Gastrocnemius medialis (tissue), 4 donors: Measurements from ENCODE around the gene P2RY2. TPM values are rescaled to one million over a fixed set of nuclear protein-coding genes. Genes with fewer than 3 reads are reported as not detected.

ENCODE experiments used
- ATAC-seq, 2 donors: fragments of 150-250 bp; one replicate each; pipeline ENCODE4 v1.9.1; 2016
- DNase-seq, 2 donors: peaks; one replicate each; pipeline ENCODE4 v3.0.0-alpha.2; 2019
- H3K27ac ChIP-seq, 4 donors: fragments of 200-600 bp; sonication (generic); 1 replicate in 1 of 4; 2 replicates in 3 of 4; pipeline ENCODE4 v1.5.1; 2016 to 2018; ENCODE audit warnings: mild to moderate bottlenecking in 2 of 4, moderate library complexity in 1 of 4
- H3K27me3 ChIP-seq, 3 donors: fragments of 200-600 bp; sonication (generic) in 2 of 3; 1 replicate in 1 of 3; 2 replicates in 2 of 3; pipeline versions ENCODE4 v1.5.1 to v1.6.0; 2016 to 2019; ENCODE audit warnings: mild to moderate bottlenecking in 1 of 3, moderate library complexity in 1 of 3
- H3K36me3 ChIP-seq, 2 donors: fragments of 200-600 bp; sonication (generic) in 1 of 2; one replicate each; pipeline ENCODE4 v1.5.1; 2017 to 2018
- H3K4me1 ChIP-seq, 2 donors: fragments of 200-600 bp; sonication (generic) in 1 of 2; one replicate each; pipeline ENCODE4 v1.5.1; 2016 to 2017; ENCODE audit warnings: mild to moderate bottlenecking in 2 of 2
- H3K4me3 ChIP-seq, 4 donors: fragments of 200-600 bp; sonication (generic) in 3 of 4; 1 replicate in 1 of 4; 2 replicates in 3 of 4; pipeline ENCODE4 v1.5.1; 2016 to 2019; ENCODE audit warnings: mild to moderate bottlenecking in 2 of 4
- H3K9me3 ChIP-seq, 3 donors: fragments of 200-600 bp; sonication (generic) in 2 of 3; 1 replicate in 1 of 3; 2 replicates in 2 of 3; pipeline ENCODE4 v1.5.1; 2016 to 2019
- CTCF ChIP-seq, 5 experiments: fragments of 450-650 bp in 3 of 5; fragments of 200-600 bp in 2 of 5; sonication (generic) in 2 of 5; IDR thresholded peaks in 4 of 5; conservative IDR thresholded peaks in 1 of 5; 1 replicate in 4 of 5; 2 replicates in 1 of 5; pipeline ENCODE4 v1.5.1; 2016 to 2019; ENCODE audit warnings: antibody characterized with exemption in 5 of 5, mild to moderate bottlenecking in 3 of 5, moderate library complexity in 3 of 5
- POLR2A ChIP-seq, 2 donors: fragments of 450-650 bp; IDR thresholded peaks; one replicate each; pipeline ENCODE4 v1.6.1; 2017; ENCODE audit warnings: antibody characterized with exemption in 2 of 2, mild to moderate bottlenecking in 2 of 2, moderate library complexity in 2 of 2
- in situ Hi-C, 4 donors: fragments of 200-750 bp; cut with MboI; loops; one replicate each; pipeline versions ENCODE4 v1.15.0 to v1.8.0; 2017; ENCODE audit warnings: low sequenced_read_pairs in 4 of 4
- intact Hi-C: fragments of 100-400 bp; cut with DNase I; formaldehyde crosslinking; loops from one replicate; pipeline ENCODE4 v1.15.1; 2023; ENCODE audit warnings: low total_unique reads
- total RNA-seq, 4 donors: library from RNA; depleted of rRNA; stranded (reverse); fragments of >200 nt; gene quantifications; one replicate each; pipeline versions ENCODE4 v1.1.0 to v1.2.3, GENCODE V29; 2016

The P2RY2 gene
- total RNA-seq, 4 donors from 2014 or later = 21.8 to 52.6 (median 44.5) TPM

DNA sequence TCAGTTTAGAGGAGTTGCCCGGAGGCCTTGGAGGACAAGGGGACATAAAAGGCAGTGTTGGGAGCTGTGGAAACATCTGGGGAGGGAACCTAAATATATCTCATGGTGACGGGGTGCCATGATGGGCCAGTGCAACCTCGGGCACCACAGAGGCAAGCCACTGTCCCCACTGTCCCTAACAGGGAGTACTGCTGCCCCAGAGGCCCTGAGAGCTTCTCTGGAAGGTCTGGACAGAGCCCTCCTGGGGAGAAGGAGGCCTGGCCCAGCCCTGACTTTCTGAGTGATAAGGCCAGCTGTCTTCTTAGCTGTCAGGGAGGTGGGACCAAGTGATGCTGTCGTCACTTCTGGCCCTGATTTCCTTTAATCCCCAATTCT, 48.6 kb downstream of the P2RY2 start:
- Histone ChIP-seq H3K36me3 (no peaks in the 10 kb centered on the region), H3K27me3 (peaks cover 0 to 2% (median 0%) of the 10 kb centered on the region in 3 donors), H3K4me3 (no peak overlapping the region), H3K27ac (peak overlapping the region in 1 of 4 donors; percentile 6), H3K9me3 (no peaks in the 10 kb centered on the region), H3K4me1 (peaks cover 17 to 28% of the 10 kb centered on the region in 2 donors)
- ATAC-seq (no peak), DNase-seq (peak in 1 of 2 donors; percentile 9)
- TF ChIP-seq POLR2A (IDR thresholded peaks at IDR 0.05) = no peak
- TF ChIP-seq CTCF (IDR thresholded peaks at IDR 0.05 in 4 of 5, conservative IDR thresholded peaks at IDR 0.05 in 1 of 5) = no peak
- intact Hi-C loops = no loop called here
- in situ Hi-C loops = no loop called here

DNA sequence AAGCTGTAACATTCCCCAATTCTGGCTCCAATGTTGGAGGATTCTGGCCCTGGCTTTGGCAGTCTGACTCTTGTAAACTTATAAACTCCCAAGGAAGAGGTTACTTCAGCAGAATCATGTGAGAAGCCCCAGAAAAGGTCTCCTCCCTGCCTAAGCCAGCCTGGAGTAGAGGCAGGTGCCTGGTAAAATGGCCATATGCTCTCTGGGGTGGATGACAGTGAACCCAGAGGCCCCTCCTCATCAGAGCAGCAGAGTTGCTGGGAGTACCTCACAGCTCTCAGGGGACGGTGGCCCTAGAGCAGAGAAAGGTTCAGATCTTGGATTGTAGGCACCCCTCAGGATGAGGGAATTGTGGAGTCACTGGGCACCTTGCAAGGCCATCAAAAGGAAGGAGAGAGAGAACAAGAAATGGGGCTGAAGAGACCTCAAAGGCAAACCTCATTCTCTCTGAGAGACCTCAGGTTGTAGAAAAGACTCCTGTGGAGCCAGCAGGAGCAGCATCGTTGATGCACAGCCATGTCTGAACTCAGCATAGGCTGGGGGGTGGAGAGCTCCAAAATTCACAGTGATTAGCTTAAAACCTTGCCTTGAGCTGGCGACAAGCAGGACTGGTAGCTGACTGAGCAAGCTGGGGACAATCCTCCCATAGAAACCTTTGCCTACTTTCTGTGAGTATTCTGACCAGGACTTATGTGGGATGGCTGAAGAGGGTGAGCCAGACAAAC, 49.2 kb downstream of the P2RY2 start:
- intact Hi-C loops = no loop called here

DNA sequence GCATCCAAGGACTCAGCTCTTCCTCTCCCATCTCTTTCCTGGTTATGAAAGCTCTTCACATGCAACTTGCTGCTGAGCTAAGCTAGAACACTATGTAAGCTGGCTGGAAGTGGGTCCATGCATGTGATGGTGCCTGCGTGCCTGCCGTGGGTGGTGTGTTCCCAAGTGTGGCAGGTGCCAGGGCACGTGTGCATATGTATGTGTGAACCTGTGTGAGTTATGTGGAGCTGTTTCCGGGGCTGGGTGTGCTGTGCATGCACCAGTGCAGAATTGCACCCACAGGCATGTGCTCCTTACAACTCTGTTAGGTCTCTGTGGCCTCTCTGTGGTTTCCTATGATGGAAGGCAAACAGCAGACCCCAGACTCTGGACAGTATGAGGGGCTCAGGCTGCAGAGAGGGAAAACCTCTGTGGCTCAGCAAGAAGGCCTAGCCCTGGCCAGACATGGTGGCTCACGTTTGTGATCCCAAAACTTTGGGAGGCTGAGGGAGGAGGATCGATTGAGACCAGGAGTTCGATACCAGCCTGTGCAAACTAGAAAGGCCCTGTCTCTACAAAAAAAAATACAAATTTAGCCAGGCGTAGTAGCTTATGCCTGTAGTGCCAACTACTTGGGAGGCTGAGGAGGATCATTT, 49.9 kb downstream of the P2RY2 start:
- H3K4me1 ChIP-seq = peaks cover 17 to 23% of the 10 kb centered on the region in 2 donors
- no peak overlapping the region for H3K27ac ChIP-seq
- DNase-seq = peak in 1 of 2 donors; percentile 13
- no peak for ATAC-seq
- H3K27me3 ChIP-seq = peaks cover 0 to 2% (median 0%) of the 10 kb centered on the region in 3 donors
- in situ Hi-C loops = no loop called here
- no peak for TF ChIP-seq POLR2A (IDR thresholded peaks at IDR 0.05)
- TF ChIP-seq CTCF (IDR thresholded peaks at IDR 0.05 in 4 of 5, conservative IDR thresholded peaks at IDR 0.05 in 1 of 5) = no peak
- no peak overlapping the region for H3K4me3 ChIP-seq
- H3K9me3 ChIP-seq = no peaks in the 10 kb centered on the region
- H3K36me3 ChIP-seq = no peaks in the 10 kb centered on the region
- intact Hi-C loops = no loop called here

More for the DNA sequence above, 49.2 kb downstream of the P2RY2 start:
- DNase-seq (no peak), ATAC-seq (no peak)
- Histone ChIP-seq H3K27ac (no peak overlapping the region), H3K4me3 (no peak overlapping the region), H3K36me3 (no peaks in the 10 kb centered on the region), H3K27me3 (peaks cover 0 to 2% (median 0%) of the 10 kb centered on the region in 3 donors), H3K4me1 (peaks cover 17 to 28% of the 10 kb centered on the region in 2 donors), H3K9me3 (no peaks in the 10 kb centered on the region)
- in situ Hi-C loops = no loop called here
- TF ChIP-seq POLR2A (IDR thresholded peaks at IDR 0.05) = no peak
- TF ChIP-seq CTCF (IDR thresholded peaks at IDR 0.05 in 4 of 5, conservative IDR thresholded peaks at IDR 0.05 in 1 of 5) = no peak

- Histone ChIP-seq H3K9me3 (no peaks in the 10 kb centered on the region), H3K27ac (no peak overlapping the region), H3K4me3 (no peak overlapping the region), H3K36me3 (no peaks in the 10 kb centered on the region), H3K4me1 (peaks cover 17 to 26% of the 10 kb centered on the region in 2 donors), H3K27me3 (peaks cover 0 to 2% (median 0%) of the 10 kb centered on the region in 3 donors)
- intact Hi-C loops (no loop called here), in situ Hi-C loops (no loop called here)
- TF ChIP-seq CTCF (IDR thresholded peaks at IDR 0.05 in 4 of 5, conservative IDR thresholded peaks at IDR 0.05 in 1 of 5) (no peak), POLR2A (IDR thresholded peaks at IDR 0.05) (no peak)
- ATAC-seq = no peak
- DNase-seq = peak in 1 of 2 donors; percentile 8
These were observed 50.7 kb downstream of the P2RY2 start for GRCh38 chr11:73268671-73269271.
